ENCODE results near the gene TMEM218.

DNA sequence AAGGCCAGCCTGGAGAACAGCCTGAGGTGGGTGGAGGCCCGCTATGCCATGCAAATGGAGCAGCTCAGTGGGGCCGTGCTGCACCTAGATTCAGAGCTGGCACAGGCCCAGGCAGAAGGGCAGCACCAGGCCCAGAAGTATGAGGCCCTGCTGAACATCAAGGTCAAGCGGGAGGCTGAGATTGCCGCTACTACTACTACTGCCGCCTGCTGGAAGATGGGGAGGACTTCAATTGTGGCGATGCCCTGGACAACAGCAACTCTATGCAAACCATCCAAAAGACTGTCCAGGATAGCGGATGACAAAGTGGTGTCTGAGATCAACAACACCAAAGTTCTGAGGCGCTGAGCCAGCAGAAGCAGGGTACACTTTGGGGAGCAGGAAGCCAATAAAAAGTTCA lies 3.1 kb upstream of the TMEM218 start:
- TF ChIP-seq, protein P1, sequence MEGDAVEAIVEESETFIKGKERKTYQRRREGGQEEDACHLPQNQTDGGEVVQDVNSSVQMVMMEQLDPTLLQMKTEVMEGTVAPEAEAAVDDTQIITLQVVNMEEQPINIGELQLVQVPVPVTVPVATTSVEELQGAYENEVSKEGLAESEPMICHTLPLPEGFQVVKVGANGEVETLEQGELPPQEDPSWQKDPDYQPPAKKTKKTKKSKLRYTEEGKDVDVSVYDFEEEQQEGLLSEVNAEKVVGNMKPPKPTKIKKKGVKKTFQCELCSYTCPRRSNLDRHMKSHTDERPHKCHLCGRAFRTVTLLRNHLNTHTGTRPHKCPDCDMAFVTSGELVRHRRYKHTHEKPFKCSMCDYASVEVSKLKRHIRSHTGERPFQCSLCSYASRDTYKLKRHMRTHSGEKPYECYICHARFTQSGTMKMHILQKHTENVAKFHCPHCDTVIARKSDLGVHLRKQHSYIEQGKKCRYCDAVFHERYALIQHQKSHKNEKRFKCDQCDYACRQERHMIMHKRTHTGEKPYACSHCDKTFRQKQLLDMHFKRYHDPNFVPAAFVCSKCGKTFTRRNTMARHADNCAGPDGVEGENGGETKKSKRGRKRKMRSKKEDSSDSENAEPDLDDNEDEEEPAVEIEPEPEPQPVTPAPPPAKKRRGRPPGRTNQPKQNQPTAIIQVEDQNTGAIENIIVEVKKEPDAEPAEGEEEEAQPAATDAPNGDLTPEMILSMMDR (IDR thresholded peaks at IDR 0.05), result no peak
- no peak for TF ChIP-seq POLR2A (IDR thresholded peaks at IDR 0.05)
- TF ChIP-seq EP300 (IDR thresholded peaks at IDR 0.05), result no peak
